Activated CD8-positive, alpha-beta memory T cell treated with anti-CD3 and anti-CD28 coated beads, Interleukin-2, amount 10 ng/mL, durations not matched to agents 7 days and 5 days (primary cell): ENCODE data around the gene INTS1. TPM values are rescaled to one million over a fixed set of nuclear protein-coding genes. Genes with fewer than 3 reads are reported as not detected.

Source experiments
- ATAC-seq: fragments of 150-1000 bp; cut with Tn5 transposase; one replicate; pipeline ENCODE4 v1.10.0; 2021; ENCODE audit warnings: moderate library complexity
- CTCF ChIA-PET: fragments of 350-600 bp; sonication (Branson Sonifier 250); formaldehyde crosslinking; loops from one replicate; lab custom pipeline; 2021; ENCODE audit warnings: antibody characterized with exemption; lab: Charles Lee
- DNase-seq: peaks from one replicate; pipeline ENCODE4 v3.0.0-alpha.2; 2020
- H3K27ac Mint-ChIP-seq: one replicate; pipeline ENCODE4 v1.8.0; 2021; ENCODE audit warnings: mild to moderate bottlenecking, mixed read lengths
- H3K27me3 Mint-ChIP-seq: one replicate; pipeline ENCODE4 v1.8.0; 2021; ENCODE audit warnings: mixed read lengths
- H3K36me3 Mint-ChIP-seq: one replicate; pipeline ENCODE4 v1.8.0; 2021; ENCODE audit warnings: mild to moderate bottlenecking, mixed read lengths
- H3K4me1 Mint-ChIP-seq: one replicate; pipeline ENCODE4 v1.8.0; 2021; ENCODE audit warnings: mixed read lengths
- H3K4me3 Mint-ChIP-seq: one replicate; pipeline ENCODE4 v1.8.0; 2021; ENCODE audit warnings: mild to moderate bottlenecking, moderate library complexity, mixed read lengths
- H3K9me3 Mint-ChIP-seq: one replicate; pipeline ENCODE4 v1.8.0; 2022; ENCODE audit warnings: low read depth, mixed read lengths
- total RNA-seq, 2 experiments: library from RNA; stranded (reverse); gene quantifications; one replicate each; pipeline ENCODE4 v1.2.3, GENCODE V29; 2021

Gene INTS1
- total RNA-seq, 2 experiments from 2014 or later: 97.5 to 102 TPM

- Mint-ChIP-seq H3K9me3 (peaks cover 3% of the 10 kb centered on the region), H3K27ac (no peak overlapping the region), H3K4me3 (no peak overlapping the region), H3K36me3 (no peaks in the 10 kb centered on the region), H3K4me1 (no peaks in the 10 kb centered on the region), H3K27me3 (no peaks in the 10 kb centered on the region)
- ATAC-seq (no peak), DNase-seq (no peak)
- CTCF ChIA-PET: interaction anchor here (0.6 kb wide), 1 partner anchor 9 kb away, joined by 3 read pairs; no protein-coding TSS in a partner anchor
Measured at GRCh38 chr7:1441615-1442354, 62.4 kb downstream of the INTS1 start.

GRCh38 chr7:1440620-1441019 is 63.6 kb downstream of the INTS1 start:
- no peaks in the 10 kb centered on the region for H3K27me3 Mint-ChIP-seq
- H3K36me3 Mint-ChIP-seq: no peaks in the 10 kb centered on the region
- ATAC-seq (no peak), DNase-seq (no peak)
- H3K27ac Mint-ChIP-seq: no peak overlapping the region
- peaks cover 3% of the 10 kb centered on the region for H3K9me3 Mint-ChIP-seq
- no peak overlapping the region for H3K4me3 Mint-ChIP-seq
- CTCF ChIA-PET: interaction anchor here (0.5 to 1.6 kb wide), 3 partner anchors 16 to 33 kb away, joined by 3 to 5 read pairs (median 3); no protein-coding TSS in a partner anchor
- no peaks in the 10 kb centered on the region for H3K4me1 Mint-ChIP-seq

- CTCF ChIA-PET: interaction anchor here (0.5 to 1.6 kb wide), 4 partner anchors 10 to 34 kb away, joined by 3 to 5 read pairs (median 3); no protein-coding TSS in a partner anchor
- ATAC-seq: no peak
- H3K4me3 Mint-ChIP-seq: no peak overlapping the region
- H3K4me1 Mint-ChIP-seq: no peaks in the 10 kb centered on the region
- no peaks in the 10 kb centered on the region for H3K36me3 Mint-ChIP-seq
- no peaks in the 10 kb centered on the region for H3K27me3 Mint-ChIP-seq
- no peak overlapping the region for H3K27ac Mint-ChIP-seq
- H3K9me3 Mint-ChIP-seq: peaks cover 3% of the 10 kb centered on the region
- no peak for DNase-seq
Measured at GRCh38 chr7:1439373-1440363, 64.5 kb downstream of the INTS1 start.

- ATAC-seq (no peak), DNase-seq (no peak)
- Mint-ChIP-seq H3K9me3 (peaks cover 3% of the 10 kb centered on the region), H3K27ac (no peak overlapping the region), H3K27me3 (no peaks in the 10 kb centered on the region), H3K36me3 (no peaks in the 10 kb centered on the region), H3K4me1 (no peaks in the 10 kb centered on the region), H3K4me3 (no peak overlapping the region)
- CTCF ChIA-PET: interaction anchor here (0.7 kb wide), 1 partner anchor 9 kb away, joined by 3 read pairs; no protein-coding TSS in a partner anchor
Measured at GRCh38 chr7:1438821-1439220, 65.4 kb downstream of the INTS1 start.

- no peak for ATAC-seq
- Mint-ChIP-seq H3K27ac (no peak overlapping the region), H3K9me3 (peaks cover 3% of the 10 kb centered on the region), H3K36me3 (no peaks in the 10 kb centered on the region), H3K27me3 (no peaks in the 10 kb centered on the region), H3K4me1 (no peaks in the 10 kb centered on the region), H3K4me3 (no peak overlapping the region)
- no peak for DNase-seq
- CTCF ChIA-PET: no interaction called here
Measured at GRCh38 chr7:1438208-1438607, 66.0 kb downstream of the INTS1 start.

GRCh38 chr7:1437155-1437880 is 66.9 kb downstream of the INTS1 start:
- Mint-ChIP-seq H3K9me3 (peaks cover 3% of the 10 kb centered on the region), H3K36me3 (no peaks in the 10 kb centered on the region), H3K4me1 (peaks cover 2% of the 10 kb centered on the region), H3K27ac (no peak overlapping the region), H3K27me3 (peaks cover 1% of the 10 kb centered on the region), H3K4me3 (no peak overlapping the region)
- ATAC-seq (no peak), DNase-seq (no peak)
- CTCF ChIA-PET: interaction anchor here (0.6 kb wide), 1 partner anchor 120 kb away, joined by 3 read pairs; no protein-coding TSS in a partner anchor

GRCh38 chr7:1436608-1437007 is 67.6 kb downstream of the INTS1 start:
- Mint-ChIP-seq H3K9me3 (peaks cover 3% of the 10 kb centered on the region), H3K27me3 (peaks cover 2% of the 10 kb centered on the region), H3K4me3 (no peak overlapping the region), H3K4me1 (peaks cover 2% of the 10 kb centered on the region), H3K36me3 (no peaks in the 10 kb centered on the region), H3K27ac (no peak overlapping the region)
- ATAC-seq: no peak
- no peak for DNase-seq
- CTCF ChIA-PET: no interaction called here

- peaks cover 2% of the 10 kb centered on the region for H3K4me1 Mint-ChIP-seq
- ATAC-seq: no peak
- no peak overlapping the region for H3K4me3 Mint-ChIP-seq
- no peak for DNase-seq
- H3K27ac Mint-ChIP-seq: no peak overlapping the region
- CTCF ChIA-PET: no interaction called here
- H3K36me3 Mint-ChIP-seq: no peaks in the 10 kb centered on the region
- peaks cover 5% of the 10 kb centered on the region for H3K27me3 Mint-ChIP-seq
- peaks cover 3% of the 10 kb centered on the region for H3K9me3 Mint-ChIP-seq
Measured at GRCh38 chr7:1434891-1435670, 69.1 kb downstream of the INTS1 start.

- Mint-ChIP-seq H3K27ac (no peak overlapping the region), H3K4me3 (no peak overlapping the region), H3K36me3 (no peaks in the 10 kb centered on the region), H3K27me3 (peaks cover 5% of the 10 kb centered on the region), H3K4me1 (peaks cover 2% of the 10 kb centered on the region), H3K9me3 (peaks cover 1% of the 10 kb centered on the region)
- CTCF ChIA-PET: interaction anchor here (1.3 kb wide), 1 partner anchor 40 kb away, joined by 6 read pairs; no protein-coding TSS in a partner anchor
- ATAC-seq: no peak
- no peak for DNase-seq
Measured at GRCh38 chr7:1434165-1434718, 69.9 kb downstream of the INTS1 start.

- H3K9me3 Mint-ChIP-seq: no peaks in the 10 kb centered on the region
- H3K27me3 Mint-ChIP-seq: peaks cover 5% of the 10 kb centered on the region
- CTCF ChIA-PET: interaction anchor here (0.7 to 3.3 kb wide), 14 partner anchors 11 to 283 kb away, joined by 3 to 28 read pairs (median 6); no protein-coding TSS in a partner anchor
- no peaks in the 10 kb centered on the region for H3K36me3 Mint-ChIP-seq
- H3K4me3 Mint-ChIP-seq: no peak overlapping the region
- H3K4me1 Mint-ChIP-seq: peaks cover 2% of the 10 kb centered on the region
- H3K27ac Mint-ChIP-seq: no peak overlapping the region
- DNase-seq: no peak
- ATAC-seq: no peak
Measured at GRCh38 chr7:1433128-1433920, 70.9 kb downstream of the INTS1 start.

- Mint-ChIP-seq H3K4me3 (no peak overlapping the region), H3K9me3 (no peaks in the 10 kb centered on the region), H3K36me3 (no peaks in the 10 kb centered on the region), H3K27me3 (peaks cover 5% of the 10 kb centered on the region), H3K4me1 (peaks cover 2% of the 10 kb centered on the region), H3K27ac (no peak overlapping the region)
- peak; percentile 84 for ATAC-seq
- DNase-seq: peak; percentile 83
- CTCF ChIA-PET: interaction anchor here (0.5 to 3.3 kb wide), 20 partner anchors 9 to 282 kb away, joined by 3 to 28 read pairs (median 5); no protein-coding TSS in a partner anchor
Measured at GRCh38 chr7:1432411-1433082, 71.6 kb downstream of the INTS1 start.
